Left ventricle myocardium inferior (tissue), 1 donor: ENCODE results near the gene ACBD3. TPM values are rescaled to one million over a fixed set of nuclear protein-coding genes. Genes with fewer than 3 reads are reported as not detected.

Experiments
- DNase-seq: peaks from one replicate; pipeline ENCODE4 v3.0.0-alpha.2; 2020
- H3K27ac ChIP-seq: fragments of 200-600 bp; replicated peaks from 2 replicates; pipeline ENCODE4 v1.8.0; 2021
- H3K27me3 ChIP-seq: fragments of 200-600 bp; 2 replicates; pipeline ENCODE4 v1.8.0; 2021; ENCODE audit warnings: low read depth
- H3K36me3 ChIP-seq: fragments of 200-600 bp; 2 replicates; pipeline ENCODE4 v1.8.0; 2021
- H3K4me1 ChIP-seq: fragments of 200-600 bp; 2 replicates; pipeline ENCODE4 v1.8.0; 2021
- H3K4me3 ChIP-seq: fragments of 200-600 bp; 2 replicates; pipeline ENCODE4 v1.8.0; 2021; ENCODE audit warnings: mild to moderate bottlenecking, moderate library complexity
- H3K9me3 ChIP-seq: fragments of 200-600 bp; replicated peaks from 2 replicates; pipeline ENCODE4 v1.8.0; 2021
- CTCF ChIP-seq: fragments of 200-600 bp; IDR thresholded peaks from 2 replicates; pipeline ENCODE4 v1.8.0; 2021; ENCODE audit warnings: antibody characterized with exemption, mild to moderate bottlenecking, borderline replicate concordance
- intact Hi-C: fragments of 100-400 bp; cut with micrococcal nuclease; formaldehyde crosslinking; loops from one replicate; pipeline ENCODE4 v1.11.0; 2022
- total RNA-seq: library from RNA; stranded (reverse); fragmentation: NEBNext Ultra II Directional; extraction: Animal tissue kit (Norgen Biotek cat#: 25700); gene quantifications from one replicate; pipeline ENCODE4 v1.2.1, GENCODE V29; 2021
- donor health status: DM: no; HTN: yes; CAD: no; lungs with severe emphysema.

ACBD3 gene
- total RNA-seq, 1 donor from 2014 or later, result 29.6 TPM

GRCh38 chr1:226111098-226111882 lies 75.3 kb downstream of the ACBD3 start:
- Histone ChIP-seq H3K9me3 (no peaks in the 10 kb centered on the region), H3K27me3 (no peaks in the 10 kb centered on the region), H3K4me3 (peak overlapping the region; percentile 70), H3K27ac (peak overlapping the region; percentile 99), H3K36me3 (no peaks in the 10 kb centered on the region), H3K4me1 (peaks cover 42% of the 10 kb centered on the region)
- intact Hi-C loops, result no loop called here
- TF ChIP-seq CTCF, result no peak
- no peak for DNase-seq

GRCh38 chr1:226110249-226111097 lies 76.1 kb downstream of the ACBD3 start:
- intact Hi-C loops, result no loop called here
- H3K27me3 ChIP-seq, result no peaks in the 10 kb centered on the region
- H3K27ac ChIP-seq, result peak overlapping the region; percentile 99
- peaks cover 42% of the 10 kb centered on the region for H3K4me1 ChIP-seq
- no peaks in the 10 kb centered on the region for H3K36me3 ChIP-seq
- peak overlapping the region; percentile 70 for H3K4me3 ChIP-seq
- peak; percentile 75 for DNase-seq
- H3K9me3 ChIP-seq, result no peaks in the 10 kb centered on the region
- TF ChIP-seq CTCF, result no peak

GRCh38 chr1:226109829-226110248 lies 76.7 kb downstream of the ACBD3 start:
- peak; percentile 43 for TF ChIP-seq CTCF
- Histone ChIP-seq H3K4me1 (peaks cover 42% of the 10 kb centered on the region), H3K4me3 (peak overlapping the region; percentile 70), H3K27me3 (no peaks in the 10 kb centered on the region), H3K27ac (peak overlapping the region; percentile 99), H3K9me3 (no peaks in the 10 kb centered on the region), H3K36me3 (no peaks in the 10 kb centered on the region)
- peak; percentile 92 for DNase-seq
- intact Hi-C loops, result no loop called here

- intact Hi-C loops, result no loop called here
- Histone ChIP-seq H3K4me1 (peaks cover 42% of the 10 kb centered on the region), H3K4me3 (peak overlapping the region; percentile 70), H3K36me3 (no peaks in the 10 kb centered on the region), H3K9me3 (no peaks in the 10 kb centered on the region), H3K27me3 (no peaks in the 10 kb centered on the region), H3K27ac (peak overlapping the region; percentile 99)
- TF ChIP-seq CTCF, result no peak
- peak; percentile 34 for DNase-seq
These were observed 77.4 kb downstream of the ACBD3 start for GRCh38 chr1:226108935-226109828.
